ENCODE measurements around the gene NTSR1. TPM values are rescaled to one million over a fixed set of nuclear protein-coding genes. Genes with fewer than 3 reads are reported as not detected.

The NTSR1 gene
- total RNA-seq, 1 experiment from 2014 or later, result 4.5 TPM

GRCh38 chr20:62808211-62808865, 99.7 kb downstream of the NTSR1 start:
- POLR2A ChIA-PET, result interaction anchor here (0.6 to 1.8 kb wide), 10 partner anchors 11 to 659 kb away, joined by 3 to 6 read pairs (median 3); partner anchors contain the start of gene MRGBP
- H3K27ac Mint-ChIP-seq (ENCODE audit: low read depth, unreplicated experiment), result no peak overlapping the region
- CTCF ChIA-PET, result interaction anchor here (0.6 to 3.1 kb wide), 60 partner anchors 9 to 546 kb away, joined by 3 to 25 read pairs (median 4); partner anchors contain the start of genes COL9A3, SLCO4A1 and TCFL5
- H3K4me1 Mint-ChIP-seq (ENCODE audit: insufficient read depth, unreplicated experiment), result peaks cover 10% of the 10 kb centered on the region
- intact Hi-C loops (cut with micrococcal nuclease), result loop anchor here (5.0 kb wide), 1 partner anchor 141 kb away; no protein-coding TSS in a partner anchor
- H3K4me3 Mint-ChIP-seq (ENCODE audit: unreplicated experiment), result no peak overlapping the region
- no peaks in the 10 kb centered on the region for H3K9me3 Mint-ChIP-seq (ENCODE audit: unreplicated experiment)
- H3K36me3 Mint-ChIP-seq (ENCODE audit: insufficient read depth, unreplicated experiment), result peaks cover 48% of the 10 kb centered on the region
- no TSS peak for BruUV-seq (replicated peaks)
- no peaks in the 10 kb centered on the region for H3K27me3 Mint-ChIP-seq (ENCODE audit: insufficient read depth, unreplicated experiment)
- DNase-seq (ENCODE audit: unreplicated experiment), result peak; percentile 62
- TF ChIP-seq CTCF (IDR thresholded peaks at IDR 0.05; ENCODE audit: unreplicated experiment), result peak; percentile 90

GRCh38 chr20:62809530-62810428, 101.1 kb downstream of the NTSR1 start:
- TF ChIP-seq CTCF (IDR thresholded peaks at IDR 0.05; ENCODE audit: unreplicated experiment), result no peak
- H3K4me1 Mint-ChIP-seq (ENCODE audit: insufficient read depth, unreplicated experiment), result peaks cover 10% of the 10 kb centered on the region
- peaks cover 40% of the 10 kb centered on the region for H3K36me3 Mint-ChIP-seq (ENCODE audit: insufficient read depth, unreplicated experiment)
- BruUV-seq (replicated peaks), result no TSS peak
- DNase-seq (ENCODE audit: unreplicated experiment), result no peak
- CTCF ChIA-PET, result interaction anchor here (0.6 to 3.1 kb wide), 17 partner anchors 9 to 509 kb away, joined by 3 to 25 read pairs (median 5); partner anchors contain the start of gene COL9A3
- no peaks in the 10 kb centered on the region for H3K27me3 Mint-ChIP-seq (ENCODE audit: insufficient read depth, unreplicated experiment)
- no peak overlapping the region for H3K27ac Mint-ChIP-seq (ENCODE audit: low read depth, unreplicated experiment)
- intact Hi-C loops (cut with micrococcal nuclease), result loop anchor here (5.0 kb wide), 1 partner anchor 142 kb away; no protein-coding TSS in a partner anchor
- no peak overlapping the region for H3K4me3 Mint-ChIP-seq (ENCODE audit: unreplicated experiment)
- no peaks in the 10 kb centered on the region for H3K9me3 Mint-ChIP-seq (ENCODE audit: unreplicated experiment)
- POLR2A ChIA-PET, result interaction anchor here (0.6 kb wide), 1 partner anchor 69 kb away, joined by 4 read pairs; no protein-coding TSS in a partner anchor

GRCh38 chr20:62811320-62811719, 102.7 kb downstream of the NTSR1 start:
- POLR2A ChIA-PET, result no interaction called here
- Mint-ChIP-seq H3K36me3 (ENCODE audit: insufficient read depth, unreplicated experiment) (peaks cover 37% of the 10 kb centered on the region), H3K4me1 (ENCODE audit: insufficient read depth, unreplicated experiment) (peaks cover 6% of the 10 kb centered on the region), H3K27ac (ENCODE audit: low read depth, unreplicated experiment) (no peak overlapping the region), H3K9me3 (ENCODE audit: unreplicated experiment) (no peaks in the 10 kb centered on the region), H3K4me3 (ENCODE audit: unreplicated experiment) (no peak overlapping the region), H3K27me3 (ENCODE audit: insufficient read depth, unreplicated experiment) (no peaks in the 10 kb centered on the region)
- CTCF ChIA-PET, result no interaction called here
- no peak for TF ChIP-seq CTCF (IDR thresholded peaks at IDR 0.05; ENCODE audit: unreplicated experiment)
- intact Hi-C loops (cut with micrococcal nuclease), result no loop called here
- no TSS peak for BruUV-seq (replicated peaks)
- DNase-seq (ENCODE audit: unreplicated experiment), result no peak

GRCh38 chr20:62811720-62812119, 103.1 kb downstream of the NTSR1 start:
- CTCF ChIA-PET, result interaction anchor here (0.6 kb wide), 1 partner anchor 422 kb away, joined by 3 read pairs; no protein-coding TSS in a partner anchor
- no peak for TF ChIP-seq CTCF (IDR thresholded peaks at IDR 0.05; ENCODE audit: unreplicated experiment)
- Mint-ChIP-seq H3K4me1 (ENCODE audit: insufficient read depth, unreplicated experiment) (peaks cover 2% of the 10 kb centered on the region), H3K36me3 (ENCODE audit: insufficient read depth, unreplicated experiment) (peaks cover 37% of the 10 kb centered on the region), H3K27me3 (ENCODE audit: insufficient read depth, unreplicated experiment) (no peaks in the 10 kb centered on the region), H3K4me3 (ENCODE audit: unreplicated experiment) (no peak overlapping the region), H3K27ac (ENCODE audit: low read depth, unreplicated experiment) (no peak overlapping the region), H3K9me3 (ENCODE audit: unreplicated experiment) (no peaks in the 10 kb centered on the region)
- BruUV-seq (replicated peaks), result no TSS peak
- DNase-seq (ENCODE audit: unreplicated experiment), result no peak
- POLR2A ChIA-PET, result no interaction called here
- intact Hi-C loops (cut with micrococcal nuclease), result no loop called here

Measured in MCF 10A (cell line).